GM12865 (cell line): ENCODE results near the gene PNLIPRP2.

Source experiments
- DNase-seq: peaks from one replicate; pipeline ENCODE4 v3.0.0; 2010; ENCODE audit warnings: low read depth
- H3K4me3 ChIP-seq: 2 replicates; pipeline ENCODE4 v1.5.1; 2011; ENCODE audit warnings: mild to moderate bottlenecking, low read depth, low read length, control low read depth
- CTCF ChIP-seq: IDR thresholded peaks from 2 replicates; pipeline ENCODE4 v1.5.1; 2011; ENCODE audit warnings: low read length, control low read depth, low read depth, inconsistent platforms; ENCODE audit not compliant: insufficient read depth; ENCODE audit errors: missing control alignments

The PNLIPRP2 gene

DNA sequence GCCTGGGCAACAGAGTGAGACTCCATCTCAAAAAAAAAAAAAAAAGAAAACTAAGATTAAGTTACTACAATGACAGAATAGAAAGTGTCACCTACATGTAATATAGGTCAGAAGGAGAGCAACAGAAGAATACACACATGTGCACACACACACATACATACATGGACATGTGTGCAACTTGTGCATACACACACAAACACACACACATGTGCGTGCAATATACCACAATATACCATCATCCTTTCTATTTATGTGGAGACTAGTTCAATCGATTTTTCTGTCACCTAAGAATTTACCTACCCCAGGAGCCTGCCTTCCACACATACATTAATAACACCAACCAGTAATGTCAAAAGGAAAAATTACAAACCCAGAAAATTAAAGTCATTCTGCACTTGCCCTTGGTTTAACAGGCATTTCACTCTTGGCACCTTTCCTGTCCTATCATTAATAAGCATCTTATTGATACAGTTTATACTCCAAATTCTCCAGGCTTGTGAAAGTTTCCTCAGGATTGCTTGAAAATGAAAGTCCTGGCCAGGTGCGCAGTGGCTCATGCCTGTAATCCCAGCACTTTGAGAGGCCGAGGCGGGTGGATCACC, 27.5 kb upstream of the PNLIPRP2 start:
- no peak for DNase-seq
- TF ChIP-seq CTCF = no peak
- H3K4me3 ChIP-seq = no peak overlapping the region

DNA sequence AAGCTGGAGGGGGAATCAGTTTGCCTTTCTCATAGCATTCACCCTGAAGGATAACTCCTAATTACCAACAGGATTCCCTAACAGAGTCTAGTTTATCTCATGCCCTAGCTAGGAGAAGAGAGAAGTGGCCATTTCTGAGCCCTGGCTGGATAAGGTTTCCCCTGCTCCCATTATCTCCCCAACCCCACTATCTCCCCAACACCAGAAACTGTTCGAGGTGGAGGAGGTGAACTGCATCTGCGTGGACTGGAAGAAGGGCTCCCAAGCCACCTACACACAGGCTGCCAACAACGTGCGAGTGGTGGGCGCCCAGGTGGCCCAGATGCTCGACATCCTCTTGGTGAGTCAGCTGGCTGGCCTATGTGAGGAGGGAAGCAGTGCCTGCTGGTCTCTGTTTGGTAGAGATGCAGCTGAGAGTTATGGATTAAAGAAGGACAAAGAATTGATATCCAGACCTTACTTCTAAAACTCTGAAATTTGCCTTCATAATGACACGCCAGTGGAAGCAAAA, 26.2 kb upstream of the PNLIPRP2 start:
- H3K4me3 ChIP-seq = no peak overlapping the region
- TF ChIP-seq CTCF = no peak
- DNase-seq = no peak

DNA sequence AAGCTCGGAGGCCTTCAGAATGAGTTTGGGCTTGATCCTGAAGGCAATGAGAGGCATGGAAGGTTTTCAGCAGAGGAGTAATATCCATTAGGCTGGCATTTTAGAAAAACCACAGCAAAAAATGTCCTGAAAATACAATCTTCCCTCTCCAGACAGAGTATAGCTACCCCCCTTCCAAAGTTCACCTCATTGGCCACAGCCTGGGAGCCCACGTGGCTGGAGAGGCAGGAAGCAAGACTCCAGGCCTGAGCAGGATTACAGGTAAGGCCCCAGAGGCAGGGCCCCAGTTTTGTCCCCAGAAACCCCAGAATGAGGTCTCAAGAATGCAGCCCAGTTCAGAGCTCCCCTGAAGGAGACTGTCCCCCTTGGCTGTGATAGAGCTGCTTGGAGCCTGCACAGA, 24.7 kb upstream of the PNLIPRP2 start:
- H3K4me3 ChIP-seq = no peak overlapping the region
- DNase-seq = no peak
- no peak for TF ChIP-seq CTCF

DNA sequence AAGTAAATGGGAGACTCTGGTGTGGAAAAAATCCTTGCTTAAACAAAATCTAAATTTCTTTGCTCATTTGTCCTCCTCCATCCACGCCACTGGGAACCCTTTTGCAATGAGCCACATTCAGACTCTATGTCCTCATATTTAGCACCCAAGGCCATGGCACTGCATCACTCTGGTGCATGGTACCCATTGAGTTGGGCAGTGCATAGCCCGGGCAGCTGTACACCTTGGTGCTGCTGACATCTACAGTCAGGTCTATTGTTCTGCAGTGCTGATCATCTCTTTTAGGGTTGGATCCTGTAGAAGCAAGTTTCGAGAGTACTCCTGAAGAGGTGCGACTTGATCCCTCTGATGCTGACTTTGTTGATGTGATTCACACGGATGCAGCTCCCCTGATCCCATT, 23.2 kb upstream of the PNLIPRP2 start:
- DNase-seq = no peak
- TF ChIP-seq CTCF = no peak
- H3K4me3 ChIP-seq = no peak overlapping the region

GRCh38 chr10:116598329-116598728, 22.4 kb upstream of the PNLIPRP2 start:
- no peak for DNase-seq

DNA sequence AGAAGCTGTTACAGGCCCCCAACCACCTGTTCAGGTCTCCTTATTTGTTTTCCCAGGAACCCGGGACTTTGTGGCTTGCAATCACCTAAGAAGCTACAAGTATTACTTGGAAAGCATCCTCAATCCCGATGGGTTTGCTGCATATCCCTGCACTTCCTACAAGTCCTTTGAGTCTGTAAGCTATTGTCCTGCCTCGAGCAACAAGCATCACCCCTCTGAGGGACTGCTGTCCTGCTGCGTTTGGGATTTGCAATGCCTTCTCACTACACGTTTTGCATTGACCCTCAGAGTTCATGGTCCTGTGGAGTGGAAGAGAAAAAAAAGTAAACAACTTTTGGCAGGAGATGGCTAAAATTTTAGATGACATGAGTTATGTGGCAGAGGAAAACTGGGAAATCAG, 20.8 kb upstream of the PNLIPRP2 start:
- TF ChIP-seq CTCF = no peak
- no peak overlapping the region for H3K4me3 ChIP-seq
- no peak for DNase-seq

More at GRCh38 chr10:116598329-116598728, 22.4 kb upstream of the PNLIPRP2 start:
- no peak overlapping the region for H3K4me3 ChIP-seq
- no peak for TF ChIP-seq CTCF
